ENCODE measurements around the gene MACROD2. TPM values are rescaled to one million over a fixed set of nuclear protein-coding genes. Genes with fewer than 3 reads are reported as not detected.

Gene MACROD2
- total and polyA plus RNA-seq, 2 donors (not counting 1 experiment from before 2014, with no cell fraction given) = 5.3 to 6.7 TPM

- ATAC-seq (ENCODE audit: low read depth) (peak; percentile 71), DNase-seq (peak; percentile 50)
- H3K9me3 Mint-ChIP-seq (ENCODE audit: insufficient read depth) = peaks cover 3% of the 10 kb centered on the region
- Histone ChIP-seq H3K4me1 (ENCODE audit: control insufficient read depth in 2 of 2, insufficient read depth in 2 of 2, low read length in 2 of 2) (peaks cover 45 to 67% of the 10 kb centered on the region in 2 donors), H3K79me2 (ENCODE audit: control insufficient read depth, insufficient read depth, low read length) (peaks cover 4% of the 10 kb centered on the region), H3K9ac (ENCODE audit: low read length) (peak overlapping the region; percentile 36), H2AFZ (ENCODE audit: insufficient read depth, low read depth, low read length, poor library complexity, severe bottlenecking) (peak overlapping the region; percentile 21), H3K27me3 (replicated peaks in 1 of 4; ENCODE audit: control extremely low read depth in 1 of 4, control insufficient read depth in 3 of 4, insufficient read depth in 4 of 4, low read length in 3 of 4) (no peaks in the 10 kb centered on the region), H3K9me3 (ENCODE audit: control extremely low read depth in 1 of 3, control insufficient read depth in 2 of 3, insufficient read depth in 1 of 3, low read length in 2 of 3) (peaks cover 0 to 15% (median 2%) of the 10 kb centered on the region in 3 donors), H3K27ac (ENCODE audit: low read length in 2 of 2) (peak overlapping the region; percentile 68 to 91), H3K36me3 (replicated peaks in 1 of 2; ENCODE audit: control extremely low read depth in 1 of 2, control insufficient read depth in 1 of 2, extremely low read depth in 1 of 2, insufficient read depth in 2 of 2, low read length in 1 of 2) (peaks cover 0 to 1% of the 10 kb centered on the region in 2 experiments), H4K20me1 (ENCODE audit: control insufficient read depth, insufficient read depth, low read length, poor library complexity, severe bottlenecking) (no peaks in the 10 kb centered on the region), H3K4me3 (ENCODE audit: control extremely low read depth in 1 of 5, extremely low read depth in 1 of 5, insufficient read depth in 1 of 5, low read depth in 2 of 5, low read length in 4 of 5) (peak overlapping the region in 1 of 5 experiments; percentile 35), H3K4me2 (replicated peaks; ENCODE audit: low read depth, low read length, poor library complexity, severe bottlenecking) (peak overlapping the region; percentile 66)
- intact Hi-C loops (cut with micrococcal nuclease) = loop anchor here (1.0 kb wide), 1 partner anchor 9 kb away; no protein-coding TSS in a partner anchor
- TF ChIP-seq EZH2 (IDR thresholded peaks at IDR 0.05; ENCODE audit: borderline replicate concordance, insufficient read depth, low read depth, low read length, poor library complexity, severe bottlenecking) = no peak
- no peak for TF ChIP-seq CTCF (IDR thresholded peaks at IDR 0.05)
- peak overlapping the region; percentile 29 for H3K4me3 Mint-ChIP-seq
- ChIA-PET POLR2A (no interaction called here), CTCF (interaction anchor here (0.7 kb wide), 1 partner anchor 975 kb away, joined by 3 read pairs; no protein-coding TSS in a partner anchor)
- H3K27me3 Mint-ChIP-seq = no peaks in the 10 kb centered on the region
- H3K27ac Mint-ChIP-seq = peak overlapping the region; percentile 79
- WGBS (ENCODE audit: insufficient coverage) = no CpG with 5 or more reads among the region's 2 CpGs
- H3K4me1 Mint-ChIP-seq = peaks cover 52% of the 10 kb centered on the region
Observed at GRCh38 chr20:16078172-16078898, 2083.0 kb downstream of the MACROD2 start.

- Histone ChIP-seq H3K36me3 (replicated peaks in 1 of 2; ENCODE audit: control extremely low read depth in 1 of 2, control insufficient read depth in 1 of 2, extremely low read depth in 1 of 2, insufficient read depth in 2 of 2, low read length in 1 of 2) (no peaks in the 10 kb centered on the region), H3K4me3 (ENCODE audit: control extremely low read depth in 1 of 5, extremely low read depth in 1 of 5, insufficient read depth in 1 of 5, low read depth in 2 of 5, low read length in 4 of 5) (peak overlapping the region in 1 of 5 experiments; percentile 16), H3K9me3 (ENCODE audit: control extremely low read depth in 1 of 3, control insufficient read depth in 2 of 3, insufficient read depth in 1 of 3, low read length in 2 of 3) (peaks cover 3 to 10% (median 4%) of the 10 kb centered on the region in 3 donors), H3K9ac (ENCODE audit: low read length) (peak overlapping the region; percentile 27), H3K79me2 (ENCODE audit: control insufficient read depth, insufficient read depth, low read length) (peaks cover 4% of the 10 kb centered on the region), H3K27ac (ENCODE audit: low read length in 2 of 2) (peak overlapping the region; percentile 45 to 62), H3K4me1 (ENCODE audit: control insufficient read depth in 2 of 2, insufficient read depth in 2 of 2, low read length in 2 of 2) (peaks cover 49 to 76% of the 10 kb centered on the region in 2 donors), H2AFZ (ENCODE audit: insufficient read depth, low read depth, low read length, poor library complexity, severe bottlenecking) (peak overlapping the region; percentile 61), H4K20me1 (ENCODE audit: control insufficient read depth, insufficient read depth, low read length, poor library complexity, severe bottlenecking) (no peaks in the 10 kb centered on the region), H3K27me3 (replicated peaks in 1 of 4; ENCODE audit: control extremely low read depth in 1 of 4, control insufficient read depth in 3 of 4, insufficient read depth in 4 of 4, low read length in 3 of 4) (no peaks in the 10 kb centered on the region), H3K4me2 (replicated peaks; ENCODE audit: low read depth, low read length, poor library complexity, severe bottlenecking) (peak overlapping the region; percentile 48)
- intact Hi-C loops (cut with micrococcal nuclease) = loop anchor here (5.0 kb wide), 3 partner anchors 39 to 159 kb away; no protein-coding TSS in a partner anchor
- ChIA-PET POLR2A (no interaction called here), CTCF (interaction anchor here (1.6 kb wide), 1 partner anchor 9 kb away, joined by 3 read pairs; no protein-coding TSS in a partner anchor)
- Mint-ChIP-seq H3K4me1 (peaks cover 59% of the 10 kb centered on the region), H3K9me3 (ENCODE audit: insufficient read depth) (peaks cover 2% of the 10 kb centered on the region), H3K27ac (peak overlapping the region; percentile 79), H3K27me3 (no peaks in the 10 kb centered on the region), H3K4me3 (peak overlapping the region; percentile 42)
- WGBS (ENCODE audit: insufficient coverage) = 100% methylated on average over 1 of the region's 1 CpG
- ATAC-seq (ENCODE audit: low read depth) = no peak
- DNase-seq = no peak
- TF ChIP-seq EZH2 (IDR thresholded peaks at IDR 0.05; ENCODE audit: borderline replicate concordance, insufficient read depth, low read depth, low read length, poor library complexity, severe bottlenecking) (no peak), CTCF (IDR thresholded peaks at IDR 0.05) (no peak)
Observed at GRCh38 chr20:16081421-16081820, 2086.1 kb downstream of the MACROD2 start.
